DND-41 (cell line): ENCODE results near the gene PIP5K1A.

Experiments
- ATAC-seq: fragments of 200-7000 bp; cut with Tn5 transposase; 3 replicates; pipeline ENCODE4 v1.9.1; 2021; ENCODE audit warnings: low read depth; ENCODE audit not compliant: insufficient read depth
- DNase-seq: peaks from one replicate; pipeline ENCODE4 v3.0.0-alpha.2; 2020
- H2AFZ ChIP-seq: 2 replicates; pipeline ENCODE4 v1.6.0; 2012; ENCODE audit warnings: low read depth, low read length
- H3K27ac ChIP-seq: 2 replicates; pipeline ENCODE4 v1.5.1; 2012; ENCODE audit warnings: low read length, inconsistent platforms
- H3K27me3 ChIP-seq: fragments of 200-600 bp; sonication (generic); 2 replicates; pipeline ENCODE4 v1.6.0; 2012; ENCODE audit warnings: low read length, mild to moderate bottlenecking, inconsistent platforms; ENCODE audit not compliant: insufficient read depth, poor library complexity
- H3K36me3 ChIP-seq: 2 replicates; pipeline ENCODE4 v1.5.1; 2012; ENCODE audit warnings: low read length, inconsistent platforms; ENCODE audit not compliant: insufficient read depth
- H3K4me1 ChIP-seq: 2 replicates; pipeline ENCODE4 v1.5.1; 2012; ENCODE audit warnings: mild to moderate bottlenecking, low read length; ENCODE audit not compliant: insufficient read depth
- H3K4me2 ChIP-seq: 2 replicates; pipeline ENCODE4 v1.6.0; 2012; ENCODE audit warnings: mild to moderate bottlenecking, moderate library complexity, low read length, inconsistent platforms; ENCODE audit not compliant: insufficient read depth
- H3K4me3 ChIP-seq, 2 experiments: fragments of 200-600 bp in 1 of 2; shearing (Covaris generic) in 1 of 2; 2 replicates each; pipeline ENCODE4 v1.5.1; 2012 to 2016; ENCODE audit warnings: inconsistent platforms in 2 of 2, low read length in 2 of 2, mild to moderate bottlenecking in 2 of 2, low read depth in 1 of 2, moderate library complexity in 1 of 2
- H3K79me2 ChIP-seq: 2 replicates; pipeline ENCODE4 v1.6.0; 2012; ENCODE audit warnings: low read length, inconsistent platforms; ENCODE audit not compliant: insufficient read depth
- H3K9ac ChIP-seq: 2 replicates; pipeline ENCODE4 v1.6.0; 2012; ENCODE audit warnings: low read depth, mild to moderate bottlenecking, inconsistent platforms, low read length, moderate library complexity
- H3K9me3 ChIP-seq: 2 replicates; pipeline ENCODE4 v1.5.1; 2012; ENCODE audit warnings: low read length, moderate library complexity, mild to moderate bottlenecking, inconsistent platforms; ENCODE audit not compliant: insufficient read depth, severe bottlenecking
- H4K20me1 ChIP-seq: 2 replicates; pipeline ENCODE4 v1.6.0; 2012; ENCODE audit warnings: low read length; ENCODE audit not compliant: insufficient read depth
- CTCF ChIP-seq: IDR thresholded peaks from 2 replicates; pipeline ENCODE4 v1.5.1; 2012; ENCODE audit warnings: borderline replicate concordance, low read length, moderate library complexity, mild to moderate bottlenecking; ENCODE audit not compliant: poor library complexity, severe bottlenecking; ENCODE audit errors: extremely low read depth
- EZH2 ChIP-seq: IDR thresholded peaks from 3 replicates; pipeline ENCODE4 v1.6.1; 2012; ENCODE audit warnings: borderline replicate concordance, low read depth, mild to moderate bottlenecking, moderate library complexity, low read length, inconsistent platforms; ENCODE audit not compliant: severe bottlenecking

PIP5K1A gene

GRCh38 chr1:151166505-151166956, 31.8 kb upstream of the PIP5K1A start:
- Histone ChIP-seq H2AFZ (peak overlapping the region; percentile 91), H3K27me3 (no peaks in the 10 kb centered on the region), H3K79me2 (peaks cover 38% of the 10 kb centered on the region), H3K27ac (peak overlapping the region; percentile 75), H3K4me3 (peak overlapping the region; percentile 89 to 91), H3K36me3 (peaks cover 39% of the 10 kb centered on the region), H3K4me2 (peak overlapping the region; percentile 96), H4K20me1 (no peaks in the 10 kb centered on the region), H3K4me1 (peaks cover 31% of the 10 kb centered on the region), H3K9ac (peak overlapping the region; percentile 71), H3K9me3 (no peaks in the 10 kb centered on the region)
- ATAC-seq = no peak
- no peak for TF ChIP-seq EZH2
- TF ChIP-seq CTCF = no peak
- DNase-seq = peak; percentile 24

GRCh38 chr1:151167116-151167515, 31.2 kb upstream of the PIP5K1A start:
- Histone ChIP-seq H2AFZ (no peak overlapping the region), H3K4me3 (peak overlapping the region; percentile 89 to 91; a peak in 3 of 4 replicates), H3K27ac (peak overlapping the region; percentile 75; the same call in 1 of the 2 replicates)

GRCh38 chr1:151171190-151171589, 27.2 kb upstream of the PIP5K1A start:
- H3K9me3 ChIP-seq = no peaks in the 10 kb centered on the region
- H3K27me3 ChIP-seq = no peaks in the 10 kb centered on the region
- peaks cover 12% of the 10 kb centered on the region for H3K79me2 ChIP-seq
- no peak overlapping the region for H3K4me3 ChIP-seq
- DNase-seq (no peak), ATAC-seq (no peak)
- TF ChIP-seq CTCF (no peak), EZH2 (no peak)
- H3K36me3 ChIP-seq = peaks cover 51% of the 10 kb centered on the region
- H3K4me1 ChIP-seq = peaks cover 10% of the 10 kb centered on the region
- H3K27ac ChIP-seq = no peak overlapping the region
- no peak overlapping the region for H3K4me2 ChIP-seq
- H3K9ac ChIP-seq = no peak overlapping the region
- no peaks in the 10 kb centered on the region for H4K20me1 ChIP-seq
- H2AFZ ChIP-seq = no peak overlapping the region

More at GRCh38 chr1:151167116-151167515, 31.2 kb upstream of the PIP5K1A start:
- peaks cover 34% of the 10 kb centered on the region for H3K36me3 ChIP-seq
- TF ChIP-seq CTCF (no peak), EZH2 (no peak)
- ATAC-seq (no peak), DNase-seq (no peak)
- no peaks in the 10 kb centered on the region for H4K20me1 ChIP-seq
- no peaks in the 10 kb centered on the region for H3K27me3 ChIP-seq
- H3K4me1 ChIP-seq = peaks cover 31% of the 10 kb centered on the region
- H3K9ac ChIP-seq = peak overlapping the region; percentile 71
- H3K4me2 ChIP-seq = peak overlapping the region; percentile 96
- H3K9me3 ChIP-seq = no peaks in the 10 kb centered on the region
- H3K79me2 ChIP-seq = peaks cover 38% of the 10 kb centered on the region
